Fibroblast of lung (primary cell): ENCODE measurements around the gene DBH. TPM values are rescaled to one million over a fixed set of nuclear protein-coding genes. Genes with fewer than 3 reads are reported as not detected.

Source experiments
- DNase-seq, 2 donors: peaks; one replicate each; pipeline versions ENCODE4 v3.0.0 to v3.0.0-alpha.2; 2010; ENCODE audit warnings: low read depth in 2 of 2
- H2AFZ ChIP-seq: 2 replicates; pipeline ENCODE4 v1.5.1; 2012; ENCODE audit warnings: low read length, control low read depth, inconsistent platforms
- H3K27ac ChIP-seq: 2 replicates; pipeline ENCODE4 v1.5.1; 2011; ENCODE audit warnings: low read length, control low read depth; ENCODE audit not compliant: insufficient read depth
- H3K27me3 ChIP-seq: 2 replicates; pipeline ENCODE4 v1.5.1; 2011; ENCODE audit warnings: mild to moderate bottlenecking, low read length; ENCODE audit not compliant: control insufficient read depth, insufficient read depth
- H3K36me3 ChIP-seq: 2 replicates; pipeline ENCODE4 v1.5.1; 2011; ENCODE audit warnings: low read length; ENCODE audit not compliant: control insufficient read depth, insufficient read depth
- H3K4me1 ChIP-seq: 2 replicates; pipeline ENCODE4 v1.5.1; 2011; ENCODE audit warnings: low read length; ENCODE audit not compliant: control insufficient read depth, insufficient read depth; ENCODE audit errors: extremely low read depth
- H3K4me2 ChIP-seq: 2 replicates; pipeline ENCODE4 v1.5.1; 2011; ENCODE audit warnings: low read length, control low read depth; ENCODE audit not compliant: insufficient read depth; ENCODE audit errors: extremely low read depth
- H3K4me3 ChIP-seq, 4 experiments: fragments of 200-600 bp in 1 of 4; sonication (generic) in 1 of 4; replicated peaks in 1 of 4; 2 replicates each; pipeline ENCODE4 v1.5.1; 2011 to 2016; ENCODE audit warnings: low read length in 4 of 4, low read depth in 3 of 4, mild to moderate bottlenecking in 3 of 4, control low read depth in 2 of 4, inconsistent platforms in 1 of 4, mixed read lengths in 1 of 4; ENCODE audit not compliant: insufficient read depth in 1 of 4; ENCODE audit errors: control extremely low read depth in 1 of 4
- H3K79me2 ChIP-seq: 2 replicates; pipeline ENCODE4 v1.5.1; 2012; ENCODE audit warnings: mild to moderate bottlenecking, low read length, inconsistent platforms; ENCODE audit not compliant: control insufficient read depth, insufficient read depth
- H3K9ac ChIP-seq: 2 replicates; pipeline ENCODE4 v1.5.1; 2011; ENCODE audit warnings: mild to moderate bottlenecking, low read length, control low read depth; ENCODE audit not compliant: insufficient read depth
- H3K9me3 ChIP-seq: 2 replicates; pipeline ENCODE4 v1.5.1; 2012; ENCODE audit warnings: low read depth, low read length; ENCODE audit not compliant: control insufficient read depth, insufficient read depth
- H4K20me1 ChIP-seq: 2 replicates; pipeline ENCODE4 v1.5.1; 2011; ENCODE audit warnings: low read length; ENCODE audit not compliant: control insufficient read depth, insufficient read depth; ENCODE audit errors: extremely low read depth
- CTCF ChIP-seq, 2 donors: IDR thresholded peaks in 1 of 2; conservative IDR thresholded peaks in 1 of 2; 1 replicate in 1 of 2; 2 replicates in 1 of 2; pipeline ENCODE4 v1.5.1; 2011 to 2012; ENCODE audit warnings: low read length in 2 of 2, control low read depth in 1 of 2, inconsistent platforms in 1 of 2, low read depth in 1 of 2, mild to moderate bottlenecking in 1 of 2
- EZH2 ChIP-seq: IDR thresholded peaks from 2 replicates; pipeline ENCODE4 v1.5.1; 2012; ENCODE audit warnings: low read length, control low read depth, mild to moderate bottlenecking; ENCODE audit errors: missing control alignments
- polyA plus RNA-seq, 2 donors: library from polyadenylated mRNA; depleted of rRNA in 1 of 2; stranded (reverse) in 1 of 2; unstranded in 1 of 2; fragments of >200 nt; gene quantifications; 2 replicates each; pipeline ENCODE4 v1.2.1, GENCODE V29; 2011 to 2012; ENCODE audit warnings: missing spikeins in 1 of 2
- total RNA-seq: library from RNA; depleted of rRNA; stranded (reverse); fragments of >200 nt; gene quantifications from 2 replicates; pipeline ENCODE4 v1.2.1, GENCODE V29; 2014

DBH gene
- total and polyA plus RNA-seq, 2 donors (not counting 1 experiment from before 2014, with no cell fraction given): not detected

- H3K27me3 ChIP-seq: no peaks in the 10 kb centered on the region
- H3K4me2 ChIP-seq: no peak overlapping the region
- no peaks in the 10 kb centered on the region for H4K20me1 ChIP-seq
- peaks cover 2% of the 10 kb centered on the region for H3K9me3 ChIP-seq
- peak in 1 of 2 donors; percentile 35 for TF ChIP-seq CTCF (conservative IDR thresholded peaks at IDR 0.05 in 1 of 2, IDR thresholded peaks at IDR 0.05 in 1 of 2; ENCODE audit: low read depth in 1 of 2, low read length in 2 of 2)
- no peak for TF ChIP-seq EZH2
- no peak overlapping the region for H3K4me3 ChIP-seq
- no peaks in the 10 kb centered on the region for H3K4me1 ChIP-seq
- H3K36me3 ChIP-seq: no peaks in the 10 kb centered on the region
- no peaks in the 10 kb centered on the region for H3K79me2 ChIP-seq
- no peak overlapping the region for H2AFZ ChIP-seq
- no peak for DNase-seq
- H3K27ac ChIP-seq: no peak overlapping the region
- H3K9ac ChIP-seq: no peak overlapping the region
Measured at GRCh38 chr9:133589454-133590227, 46.5 kb upstream of the DBH start.

GRCh38 chr9:133590231-133590855, 45.8 kb upstream of the DBH start:
- Histone ChIP-seq H3K4me1 (no peaks in the 10 kb centered on the region), H3K79me2 (no peaks in the 10 kb centered on the region), H3K9me3 (peaks cover 2% of the 10 kb centered on the region), H3K27me3 (no peaks in the 10 kb centered on the region), H2AFZ (no peak overlapping the region), H3K4me3 (no peak overlapping the region), H3K27ac (no peak overlapping the region), H4K20me1 (no peaks in the 10 kb centered on the region), H3K4me2 (no peak overlapping the region), H3K9ac (no peak overlapping the region), H3K36me3 (no peaks in the 10 kb centered on the region)
- no peak for TF ChIP-seq EZH2
- TF ChIP-seq CTCF (conservative IDR thresholded peaks at IDR 0.05 in 1 of 2, IDR thresholded peaks at IDR 0.05 in 1 of 2; ENCODE audit: low read depth in 1 of 2, low read length in 2 of 2): no peak
- no peak for DNase-seq

- DNase-seq: no peak
- Histone ChIP-seq H3K36me3 (no peaks in the 10 kb centered on the region), H3K9me3 (peaks cover 2% of the 10 kb centered on the region), H3K27ac (no peak overlapping the region), H2AFZ (no peak overlapping the region), H3K79me2 (no peaks in the 10 kb centered on the region), H3K27me3 (no peaks in the 10 kb centered on the region), H4K20me1 (no peaks in the 10 kb centered on the region), H3K4me3 (no peak overlapping the region), H3K4me2 (no peak overlapping the region), H3K9ac (no peak overlapping the region), H3K4me1 (no peaks in the 10 kb centered on the region)
- TF ChIP-seq CTCF (conservative IDR thresholded peaks at IDR 0.05 in 1 of 2, IDR thresholded peaks at IDR 0.05 in 1 of 2; ENCODE audit: low read depth in 1 of 2, low read length in 2 of 2) (no peak), EZH2 (no peak)
Measured at GRCh38 chr9:133591116-133591910, 44.9 kb upstream of the DBH start.
